ENCODE results near the gene CNGA3. TPM values are rescaled to one million over a fixed set of nuclear protein-coding genes. Genes with fewer than 3 reads are reported as not detected.

Gene CNGA3
- total and polyA plus RNA-seq, 2 donors (not counting 3 experiments of a cell fraction or from before 2014, with no cell fraction given) = not detected

GRCh38 chr2:98310010-98310409 lies 36.2 kb upstream of the CNGA3 start:
- Histone ChIP-seq H3K27me3 (ENCODE audit: control insufficient read depth in 2 of 2, insufficient read depth in 2 of 2, low read length in 2 of 2) (peaks cover 4 to 14% of the 10 kb centered on the region in 2 experiments), H3K27ac (ENCODE audit: insufficient read depth, low read depth, low read length) (no peak overlapping the region), H3K9ac (replicated peaks; ENCODE audit: extremely low read depth, insufficient read depth, low read length) (no peak overlapping the region), H3K4me3 (replicated peaks in 1 of 3; ENCODE audit: insufficient read depth in 1 of 3, low read depth in 1 of 3, low read length in 3 of 3) (no peak overlapping the region), H3K4me2 (ENCODE audit: insufficient read depth, low read length) (no peak overlapping the region), H2AFZ (ENCODE audit: low read depth, low read length) (no peak overlapping the region), H4K20me1 (replicated peaks; ENCODE audit: control insufficient read depth, extremely low read depth, insufficient read depth, low read length) (no peaks in the 10 kb centered on the region), H3K36me3 (ENCODE audit: control insufficient read depth in 2 of 2, extremely low read depth in 1 of 2, insufficient read depth in 2 of 2, low read length in 2 of 2) (no peaks in the 10 kb centered on the region), H3K4me1 (ENCODE audit: control insufficient read depth, extremely low read depth, insufficient read depth, low read length) (no peaks in the 10 kb centered on the region), H3K9me1 (replicated peaks; ENCODE audit: control insufficient read depth, extremely low read depth, insufficient read depth, low read length) (no peaks in the 10 kb centered on the region), H3K79me2 (ENCODE audit: control insufficient read depth, insufficient read depth, low read length) (no peaks in the 10 kb centered on the region), H3K9me3 (replicated peaks; ENCODE audit: control insufficient read depth, insufficient read depth, low read length) (no peaks in the 10 kb centered on the region)
- dilution Hi-C loops (cut with MboI; ENCODE audit: extremely low pct_ligation_motif_present, low sequenced_read_pairs) = no loop called here
- ChIA-PET POLR2A (no interaction called here), CTCF (no interaction called here)
- TF ChIP-seq MAX (IDR thresholded peaks at IDR 0.05; ENCODE audit: insufficient read depth, insufficient read length) (no peak), EZH2 (IDR thresholded peaks at IDR 0.05; ENCODE audit: borderline replicate concordance, low read depth, low read length, severe bottlenecking) (no peak), POLR2AphosphoS5 (IDR thresholded peaks at IDR 0.05; ENCODE audit: insufficient read depth, low read depth, low read length) (no peak), POLR2A (IDR thresholded peaks at IDR 0.05; ENCODE audit: low read depth, low read length) (no peak), GATA2 (IDR thresholded peaks at IDR 0.05; ENCODE audit: insufficient read depth, insufficient read length, low read depth, low read length) (no peak), JUN (IDR thresholded peaks at IDR 0.05; ENCODE audit: borderline replicate concordance, insufficient read depth, insufficient read length, low read depth) (no peak), MYC (IDR thresholded peaks at IDR 0.05; ENCODE audit: low read depth, low read length) (no peak), FOS (IDR thresholded peaks at IDR 0.05; ENCODE audit: borderline replicate concordance, insufficient read depth, low read length) (no peak), CTCF (IDR thresholded peaks at IDR 0.05; ENCODE audit: extremely low read depth in 1 of 2, insufficient read depth in 1 of 2, low read depth in 1 of 2, low read length in 2 of 2) (no peak)
- BruUV-seq (replicated peaks) = no TSS peak
- DNase-seq (ENCODE audit: low read depth, low spot score) (no peak), FAIRE-seq (no peak)
- intact Hi-C loops (cut with micrococcal nuclease) = no loop called here
